Type B pancreatic cell (in vitro differentiated cells): ENCODE measurements around the gene XXYLT1. TPM values are rescaled to one million over a fixed set of nuclear protein-coding genes. Genes with fewer than 3 reads are reported as not detected.

Source experiments
- DNase-seq: peaks from one replicate; pipeline ENCODE4 v3.0.0; 2021; ENCODE audit warnings: mixed read lengths; ENCODE audit not compliant: unreplicated experiment; ENCODE audit errors: extremely low spot score
- H3K27ac Mint-ChIP-seq: 2 replicates; pipeline ENCODE4 v1.8.0; 2021; ENCODE audit warnings: mild to moderate bottlenecking, mixed read lengths
- H3K27me3 Mint-ChIP-seq: 2 replicates; pipeline ENCODE4 v1.8.0; 2021; ENCODE audit warnings: mixed read lengths
- H3K36me3 Mint-ChIP-seq: 2 replicates; pipeline ENCODE4 v1.8.0; 2021; ENCODE audit warnings: mixed read lengths
- H3K4me1 Mint-ChIP-seq: one replicate; pipeline ENCODE4 v1.8.0; 2021; ENCODE audit warnings: mixed read lengths; ENCODE audit not compliant: unreplicated experiment
- H3K4me3 Mint-ChIP-seq: 2 replicates; pipeline ENCODE4 v1.8.0; 2021; ENCODE audit warnings: mild to moderate bottlenecking, mixed read lengths
- H3K9me3 Mint-ChIP-seq: 2 replicates; pipeline ENCODE4 v1.8.0; 2021; ENCODE audit warnings: mixed read lengths
- CTCF ChIP-seq: fragments of 200-600 bp; sonication (generic); conservative IDR thresholded peaks from 2 replicates; pipeline ENCODE4 v1.5.0; 2021; ENCODE audit warnings: antibody characterized with exemption, mild to moderate bottlenecking
- total RNA-seq: library from RNA; stranded (reverse); gene quantifications from 2 replicates; pipeline ENCODE4 v1.2.1, GENCODE V29; 2021; ENCODE audit warnings: low replicate concordance

XXYLT1 gene
- total RNA-seq, 1 donor from 2014 or later, result 27.0 TPM

GRCh38 chr3:195134431-195134830 lies 136.5 kb downstream of the XXYLT1 start:
- DNase-seq, result no peak
- H3K4me3 Mint-ChIP-seq, result no peak overlapping the region
- no peaks in the 10 kb centered on the region for H3K9me3 Mint-ChIP-seq
- no peak for TF ChIP-seq CTCF
- peaks cover 48% of the 10 kb centered on the region for H3K4me1 Mint-ChIP-seq
- H3K36me3 Mint-ChIP-seq, result no peaks in the 10 kb centered on the region
- H3K27ac Mint-ChIP-seq, result no peak overlapping the region
- H3K27me3 Mint-ChIP-seq, result peaks cover 5% of the 10 kb centered on the region

GRCh38 chr3:195133462-195133861 lies 137.5 kb downstream of the XXYLT1 start:
- Mint-ChIP-seq H3K27ac (no peak overlapping the region), H3K27me3 (peaks cover 5% of the 10 kb centered on the region), H3K9me3 (no peaks in the 10 kb centered on the region), H3K36me3 (peaks cover 3% of the 10 kb centered on the region), H3K4me1 (peaks cover 48% of the 10 kb centered on the region), H3K4me3 (no peak overlapping the region)
- no peak for TF ChIP-seq CTCF
- DNase-seq, result no peak

- no peak for TF ChIP-seq CTCF
- no peak overlapping the region for H3K27ac Mint-ChIP-seq
- no peak overlapping the region for H3K4me3 Mint-ChIP-seq
- H3K4me1 Mint-ChIP-seq, result peaks cover 48% of the 10 kb centered on the region
- H3K9me3 Mint-ChIP-seq, result no peaks in the 10 kb centered on the region
- H3K27me3 Mint-ChIP-seq, result peaks cover 5% of the 10 kb centered on the region
- no peak for DNase-seq
- peaks cover 6% of the 10 kb centered on the region for H3K36me3 Mint-ChIP-seq
Measured at GRCh38 chr3:195133013-195133412, 137.9 kb downstream of the XXYLT1 start.

- no peak for TF ChIP-seq CTCF
- peaks cover 5% of the 10 kb centered on the region for H3K27me3 Mint-ChIP-seq
- H3K36me3 Mint-ChIP-seq, result peaks cover 6% of the 10 kb centered on the region
- no peaks in the 10 kb centered on the region for H3K9me3 Mint-ChIP-seq
- DNase-seq, result no peak
- peaks cover 44% of the 10 kb centered on the region for H3K4me1 Mint-ChIP-seq
- H3K4me3 Mint-ChIP-seq, result peak overlapping the region; percentile 21
- H3K27ac Mint-ChIP-seq, result peak overlapping the region; percentile 16
Measured at GRCh38 chr3:195131176-195131575, 139.8 kb downstream of the XXYLT1 start.

- Mint-ChIP-seq H3K27ac (peak overlapping the region; percentile 11), H3K27me3 (peaks cover 5% of the 10 kb centered on the region), H3K4me1 (peaks cover 32% of the 10 kb centered on the region), H3K4me3 (no peak overlapping the region), H3K9me3 (no peaks in the 10 kb centered on the region), H3K36me3 (peaks cover 6% of the 10 kb centered on the region)
- TF ChIP-seq CTCF, result no peak
- DNase-seq, result no peak
Measured at GRCh38 chr3:195129644-195130492, 141.1 kb downstream of the XXYLT1 start.
